HG02588 (cell line): ENCODE results near the gene ITGA6.
"Not testable (repeated sequence)": the region's sequence is repeated elsewhere in the genome, so short reads cannot be mapped to it uniquely, and the experiment has no call there.

Source experiments
- ATAC-seq: cut with Tn5 transposase; IDR thresholded peaks from one replicate; pipeline ENCODE4 v1.9.1; 2021; ENCODE audit warnings: mild to moderate bottlenecking, moderate library complexity; ENCODE audit not compliant: unreplicated experiment

ITGA6 gene

DNA sequence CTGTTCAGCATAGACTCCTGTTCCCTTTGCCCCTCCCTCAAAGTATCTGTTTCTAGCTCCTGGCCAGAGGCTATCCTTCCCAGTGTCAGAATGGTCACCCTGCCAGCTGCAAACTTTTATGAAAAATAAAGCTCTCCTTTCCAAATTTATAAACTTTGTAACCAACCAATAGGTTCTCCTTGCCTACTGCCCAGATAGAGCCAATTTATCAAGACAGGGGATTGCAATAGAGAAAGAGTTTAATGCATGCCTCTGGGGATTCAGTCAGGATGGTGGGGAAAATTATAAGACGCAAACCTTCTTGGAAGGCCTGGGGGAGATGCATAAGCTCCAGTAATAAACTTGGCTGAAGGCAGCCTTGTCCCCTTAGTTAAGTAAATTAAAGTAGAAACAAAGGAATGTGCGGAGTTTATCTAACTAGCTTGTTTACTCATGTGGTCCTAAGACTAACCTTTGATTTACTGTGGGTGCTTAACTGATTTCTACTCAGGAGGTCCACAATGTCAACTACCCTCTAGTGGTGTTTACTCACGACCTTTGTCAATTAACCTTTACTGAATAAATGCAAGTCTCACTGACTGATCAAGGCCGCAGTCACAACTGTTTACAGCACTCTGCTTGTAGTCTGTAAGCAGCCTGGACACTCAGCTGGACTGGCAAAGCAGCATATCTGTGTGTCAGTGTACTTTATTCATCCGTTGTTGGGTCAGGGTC lies 85.6 kb downstream of the ITGA6 start:
- no peak for ATAC-seq

DNA sequence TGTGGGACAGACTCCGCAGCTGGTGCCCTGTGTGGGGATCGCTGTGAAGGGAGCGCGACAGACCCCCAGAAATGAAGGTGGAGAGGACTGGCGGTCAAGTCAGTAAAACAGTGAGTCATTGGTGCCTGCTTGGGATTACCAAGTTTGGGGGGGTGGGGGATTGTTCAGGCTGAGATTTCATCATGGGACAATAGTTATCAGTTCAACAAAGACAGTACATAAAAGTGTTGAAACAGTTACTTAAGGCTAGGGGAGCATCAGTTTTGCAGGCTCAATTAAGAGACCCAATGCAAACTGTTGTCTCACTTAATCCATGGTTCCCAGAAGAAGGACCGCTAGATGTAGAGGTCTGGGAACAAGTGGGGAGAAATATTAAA lies 86.1 kb downstream of the ITGA6 start:
- no peak for ATAC-seq

DNA sequence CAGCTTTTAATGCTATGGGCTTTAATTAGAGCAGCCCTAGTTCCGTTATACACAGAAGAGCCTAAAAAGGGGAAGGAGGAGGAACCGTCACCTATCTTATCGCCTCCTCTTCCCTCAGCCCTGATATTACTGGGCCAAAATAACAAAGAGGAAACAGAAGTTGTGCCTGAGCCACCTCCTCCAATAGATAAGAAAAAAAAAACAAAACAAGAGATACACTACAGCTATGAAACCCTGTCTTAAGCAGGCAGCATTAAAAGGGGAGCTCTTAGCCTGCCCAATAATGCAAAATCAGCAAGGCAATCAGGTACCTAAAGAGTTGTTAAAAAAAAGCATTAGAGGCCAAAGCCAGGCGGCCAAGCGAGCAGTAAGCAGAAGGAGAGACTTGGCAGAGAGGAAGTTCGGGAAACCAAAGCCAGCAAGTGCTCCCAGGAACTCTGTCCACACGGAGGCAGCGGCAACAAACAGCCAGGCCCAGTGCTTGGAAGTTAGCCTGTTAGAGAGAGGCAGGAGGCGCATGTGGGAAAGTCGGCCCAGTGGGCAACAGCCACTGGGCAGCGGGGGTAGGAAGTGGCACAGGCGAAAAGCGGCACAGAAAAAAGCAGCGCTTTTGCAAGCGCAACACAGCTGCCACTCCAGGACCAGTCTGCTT lies 86.7 kb downstream of the ITGA6 start:
- no peak for ATAC-seq

DNA sequence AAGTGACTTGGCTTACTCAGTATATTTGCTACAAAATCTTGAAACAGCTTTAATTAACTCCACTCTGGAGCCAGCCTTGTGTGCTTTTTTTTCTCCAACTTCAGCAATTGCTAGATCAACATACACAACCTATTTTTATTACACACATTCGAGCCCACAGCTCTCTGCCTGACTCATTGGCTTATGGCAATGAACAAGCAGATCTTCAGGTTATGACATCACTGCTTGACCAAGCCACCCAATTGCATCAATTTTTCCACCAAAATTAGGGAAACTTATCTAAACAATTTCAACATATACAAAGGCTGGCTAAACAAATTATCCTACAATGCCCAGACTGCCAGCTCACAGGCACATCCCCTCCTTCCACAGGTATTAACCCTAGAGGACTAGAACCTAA lies 88.9 kb downstream of the ITGA6 start:
- no peak for ATAC-seq

DNA sequence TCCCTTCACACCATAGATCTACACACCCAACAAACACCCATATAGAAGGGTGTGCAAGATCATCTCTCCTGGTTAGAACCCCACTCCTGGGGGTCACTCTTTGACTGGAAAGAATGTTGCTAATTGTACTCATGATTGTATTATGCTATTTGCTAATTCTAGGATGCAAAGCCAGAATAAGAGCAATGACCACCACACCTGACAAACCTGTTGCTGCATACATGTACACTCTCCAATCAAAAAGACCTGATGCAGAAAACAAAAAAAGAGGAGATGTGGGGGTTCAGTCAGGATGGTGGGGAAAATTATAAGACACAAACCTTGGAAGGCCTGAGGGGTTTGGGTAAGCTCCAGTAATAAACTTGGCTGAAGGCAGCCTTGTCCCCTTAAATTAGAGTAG lies 91.6 kb downstream of the ITGA6 start:
- ATAC-seq = no peak

DNA sequence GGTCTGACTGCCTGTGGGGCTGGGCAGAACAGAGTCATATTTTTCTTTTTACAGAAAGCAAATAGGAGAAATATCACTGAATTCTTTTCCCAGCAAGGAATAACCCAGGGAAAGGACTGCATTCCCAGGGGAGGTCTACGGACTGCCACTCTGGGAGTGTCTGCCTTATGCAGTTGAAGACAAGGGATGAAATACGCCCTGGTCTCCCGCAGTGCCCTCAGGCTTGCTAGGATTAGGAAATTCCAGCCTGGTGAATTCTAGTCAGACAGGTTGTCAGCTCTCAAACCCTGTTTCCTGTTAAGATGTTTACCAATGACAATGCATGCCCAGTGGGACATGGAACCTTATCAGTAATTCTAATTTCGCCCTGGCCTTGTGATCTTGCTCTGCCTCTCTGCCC lies 98.2 kb downstream of the ITGA6 start:
- ATAC-seq = no peak

DNA sequence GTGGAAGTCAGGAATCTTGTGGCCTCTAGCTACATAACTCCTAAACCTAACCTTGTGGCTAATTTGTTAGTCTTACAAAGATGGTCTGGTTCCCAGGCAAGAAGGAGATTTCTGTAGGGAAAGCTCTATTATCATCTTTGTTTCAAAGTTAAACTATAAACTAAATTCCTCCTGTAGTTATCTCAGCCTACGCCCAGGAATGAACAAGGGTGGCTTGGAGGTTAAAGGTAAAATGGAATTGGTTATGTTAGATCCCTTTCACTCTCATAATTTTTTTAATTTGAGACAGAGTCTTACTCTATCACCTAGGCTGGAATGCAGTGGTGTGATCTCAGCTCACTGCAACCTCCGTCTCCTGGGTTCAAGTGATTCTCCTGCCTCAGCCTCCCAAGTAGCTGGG lies 103.9 kb downstream of the ITGA6 start:
- ATAC-seq = no peak

DNA sequence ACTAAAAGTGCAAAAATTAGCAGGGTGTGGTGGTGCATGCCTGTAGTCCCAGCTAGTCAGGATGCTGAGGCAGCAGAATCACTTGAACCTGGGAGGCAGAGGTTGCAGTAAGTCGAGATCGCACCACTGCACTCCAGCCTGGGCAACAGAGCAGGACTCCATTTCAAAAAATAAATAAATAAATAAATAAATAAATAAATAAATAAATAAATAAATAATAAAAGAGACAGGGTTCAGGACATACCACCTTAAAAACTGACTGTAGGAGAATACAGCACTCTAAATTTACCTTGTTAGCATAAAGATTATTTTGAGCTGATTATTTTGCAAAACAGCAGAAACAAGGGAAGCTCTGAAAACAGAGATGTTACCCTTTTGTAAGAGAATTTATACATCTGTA lies 105.1 kb downstream of the ITGA6 start:
- not testable (repeated sequence) for ATAC-seq

DNA sequence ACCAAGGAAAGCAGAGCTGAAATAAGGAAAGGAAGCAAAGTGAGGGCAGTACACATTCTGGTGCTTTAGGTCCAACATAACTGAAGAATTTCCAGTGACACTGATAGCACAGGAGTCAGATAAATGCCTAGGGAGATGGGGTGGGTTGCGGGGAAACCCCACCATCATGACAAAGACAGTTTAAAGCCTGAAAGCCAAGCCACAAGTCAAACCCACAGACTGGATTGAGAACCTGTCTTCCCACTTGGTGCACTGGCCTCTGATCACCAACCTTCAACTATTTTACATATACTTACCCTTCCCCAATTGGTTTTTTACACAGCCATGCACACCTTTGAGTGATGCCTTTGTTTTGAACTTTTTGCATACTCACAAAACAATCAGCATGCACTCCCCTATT lies 106.3 kb downstream of the ITGA6 start:
- no peak for ATAC-seq

DNA sequence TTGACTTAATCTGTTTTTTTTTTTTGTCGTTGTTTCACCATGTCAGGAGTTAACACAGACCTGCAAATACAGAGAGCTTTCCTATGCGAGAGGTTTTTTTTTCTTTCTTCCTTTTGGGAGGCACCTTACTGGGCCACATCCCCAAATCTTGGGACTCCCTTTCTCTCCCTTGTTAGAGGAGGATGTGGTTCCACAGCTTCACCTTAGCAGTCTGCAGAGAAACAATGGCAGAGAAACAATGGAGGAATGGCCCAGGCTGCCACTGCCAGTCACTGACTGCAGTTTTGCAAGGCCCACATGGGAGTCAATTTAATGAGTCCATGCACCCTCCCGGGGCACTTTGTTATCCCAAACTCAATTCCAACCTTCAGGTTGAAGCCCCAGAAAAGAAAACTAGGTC lies 107.7 kb downstream of the ITGA6 start:
- ATAC-seq = no peak

DNA sequence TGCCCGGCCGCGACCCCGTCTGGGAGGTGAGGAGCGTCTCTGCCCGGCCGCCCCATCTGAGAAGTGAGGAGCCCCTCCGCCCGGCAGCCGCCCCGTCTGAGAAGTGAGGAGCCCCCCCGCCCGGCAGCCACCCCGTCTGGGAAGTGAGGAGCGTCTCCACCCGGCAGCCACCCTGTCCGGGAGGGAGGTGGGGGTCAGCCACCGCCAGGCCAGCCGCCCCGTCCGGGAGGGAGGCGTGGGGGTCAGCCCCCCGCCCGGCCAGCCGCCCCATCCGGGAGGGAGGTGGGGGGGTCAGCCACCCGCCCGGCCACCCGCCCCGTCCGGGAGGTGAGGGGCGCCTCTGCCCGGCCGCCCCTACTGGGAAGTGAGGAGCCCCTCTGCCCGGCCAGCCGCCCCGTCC lies 110.5 kb downstream of the ITGA6 start:
- ATAC-seq = not testable (repeated sequence)

DNA sequence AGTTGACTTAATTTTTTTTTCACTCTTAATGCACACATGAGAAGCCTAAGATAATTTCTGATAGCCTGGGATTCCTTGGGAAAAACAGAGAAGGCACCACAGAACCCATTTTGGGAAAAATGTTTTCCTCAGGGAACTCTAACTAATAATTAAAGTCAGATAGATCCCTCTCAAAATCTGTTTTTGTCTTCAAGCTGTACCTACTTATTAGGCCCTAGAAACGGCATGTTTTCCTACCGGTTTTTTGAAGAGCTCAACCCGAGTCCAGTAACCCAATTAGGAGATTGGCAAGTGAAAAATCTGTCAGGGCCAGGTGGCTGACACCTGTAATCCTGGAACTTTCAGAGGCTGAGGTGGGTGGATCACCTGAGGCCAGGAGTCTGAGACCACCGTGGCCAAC lies 112.4 kb downstream of the ITGA6 start:
- no peak for ATAC-seq

DNA sequence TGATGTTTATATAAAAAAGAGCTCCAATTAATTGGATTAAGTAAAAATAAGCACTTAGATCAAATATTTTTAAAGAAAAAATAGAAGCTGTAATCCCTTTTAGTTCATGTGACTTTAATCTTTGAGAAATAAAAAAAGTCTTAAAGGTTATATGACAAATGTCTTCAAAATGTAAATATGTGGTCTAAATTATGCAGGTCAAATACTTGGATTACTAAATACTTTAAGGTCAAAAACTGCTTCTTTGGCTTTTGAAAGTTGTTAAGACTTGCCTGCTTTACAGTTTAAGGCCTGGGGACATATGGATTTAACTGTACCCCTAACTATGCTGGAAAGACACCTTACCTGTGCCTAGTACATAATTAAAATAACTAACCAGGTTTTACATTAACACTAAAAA lies 113.0 kb downstream of the ITGA6 start:
- ATAC-seq = no peak

DNA sequence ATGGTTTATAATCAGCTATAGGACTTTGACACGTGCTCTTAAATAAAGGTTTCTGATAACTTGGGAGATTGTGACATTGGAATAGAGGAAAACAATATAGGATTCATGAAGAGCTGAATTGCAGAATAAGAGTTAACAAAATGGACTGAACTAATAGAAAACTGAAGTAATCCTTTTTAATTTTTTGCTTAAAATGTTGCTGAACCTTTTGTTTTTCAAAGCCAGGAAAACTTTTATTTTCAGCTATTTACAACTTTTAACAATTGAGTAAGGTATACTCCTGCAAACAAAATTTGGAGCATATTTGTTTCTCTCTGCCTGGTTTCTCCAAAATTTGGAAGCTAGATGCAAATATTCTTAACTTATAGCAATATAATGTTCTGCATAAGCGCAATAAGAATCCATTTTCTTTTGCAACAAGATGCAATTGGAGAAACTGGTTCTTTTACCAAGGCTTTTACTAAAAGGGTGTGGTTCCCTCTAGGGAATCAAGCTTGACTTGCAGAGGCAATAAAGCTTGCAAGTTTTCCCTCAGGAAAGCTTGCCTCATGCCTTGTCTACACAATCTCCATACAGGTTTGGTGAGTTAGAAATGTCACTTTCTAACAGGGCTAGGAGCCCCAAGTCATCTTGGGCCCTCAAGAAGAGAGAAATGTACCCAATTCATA lies 118.2 kb downstream of the ITGA6 start:
- no peak for ATAC-seq

DNA sequence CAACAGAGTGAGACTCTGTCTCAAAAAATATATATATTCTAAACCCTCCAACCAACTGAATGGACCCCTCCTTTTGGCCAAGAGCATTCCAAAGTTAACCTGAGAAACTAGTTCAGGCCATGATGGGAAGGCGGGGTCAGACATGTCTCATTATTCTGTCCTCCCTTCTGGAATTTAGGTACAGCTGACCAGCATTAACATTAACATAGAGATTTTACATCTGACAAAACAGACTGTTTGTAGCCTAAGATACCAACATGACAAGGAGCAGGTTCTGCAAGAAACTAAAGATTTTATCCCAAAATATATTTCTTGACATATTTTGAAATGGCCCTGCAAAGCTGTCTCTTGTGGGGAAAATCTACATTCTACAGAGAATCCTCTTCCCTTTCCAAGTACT lies 121.7 kb downstream of the ITGA6 start:
- ATAC-seq = no peak

DNA sequence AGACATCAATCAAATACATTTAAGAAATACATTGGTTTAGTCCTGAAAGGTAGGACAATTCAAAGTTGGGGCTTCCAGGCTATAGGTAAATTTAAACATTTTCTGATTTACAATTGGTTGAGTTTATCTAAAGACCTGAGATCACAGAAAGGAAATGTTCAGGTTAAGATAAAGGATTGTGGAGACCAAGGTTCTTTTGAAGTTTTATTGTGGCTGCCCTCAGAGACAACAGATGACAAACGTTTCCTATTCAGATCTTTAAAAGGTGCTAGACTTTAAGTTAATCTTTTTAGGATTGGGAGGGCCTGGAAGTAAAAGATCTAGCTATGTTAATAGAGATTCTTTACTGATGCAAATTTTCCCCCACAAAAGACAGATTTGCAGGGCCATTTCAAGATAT lies 122.4 kb downstream of the ITGA6 start:
- not testable (repeated sequence) for ATAC-seq

DNA sequence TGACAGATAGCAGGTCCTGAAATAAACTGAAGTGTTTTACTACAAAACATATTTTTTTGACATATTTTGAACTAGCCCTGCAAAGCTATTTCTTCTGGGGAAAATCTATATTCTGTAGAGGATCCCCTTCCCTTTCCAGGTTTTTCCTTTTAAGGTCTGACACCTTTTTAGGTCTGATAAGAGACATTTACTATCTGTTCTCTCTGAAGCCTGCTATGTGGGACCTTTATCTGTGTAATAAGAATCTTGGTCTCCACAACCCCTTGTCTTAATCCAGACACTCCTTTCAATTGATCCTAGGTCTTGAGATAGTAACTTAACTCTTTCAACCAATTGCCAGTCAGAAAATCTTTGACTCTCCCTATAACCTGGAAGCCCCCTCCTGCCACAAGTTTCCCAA lies 123.0 kb downstream of the ITGA6 start:
- no peak for ATAC-seq

DNA sequence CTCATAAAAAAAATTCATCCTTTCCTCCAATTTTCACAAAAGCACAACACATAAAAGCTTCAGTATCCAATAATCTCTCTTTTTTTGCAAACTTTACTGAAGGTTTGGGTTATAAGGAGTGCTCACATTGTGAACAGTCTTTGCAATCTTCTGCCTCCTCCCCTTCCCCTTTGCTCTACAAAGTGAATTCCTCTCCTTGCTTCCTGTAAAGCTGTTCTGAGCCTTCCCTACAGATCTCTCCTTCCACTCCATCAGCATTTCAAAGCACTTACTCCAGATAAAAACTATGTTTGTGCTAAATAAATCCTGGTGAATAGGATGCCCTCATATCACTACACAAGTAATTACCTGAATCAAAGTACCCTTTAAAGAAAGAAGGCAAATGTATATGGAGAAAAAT lies 123.9 kb downstream of the ITGA6 start:
- ATAC-seq = no peak

DNA sequence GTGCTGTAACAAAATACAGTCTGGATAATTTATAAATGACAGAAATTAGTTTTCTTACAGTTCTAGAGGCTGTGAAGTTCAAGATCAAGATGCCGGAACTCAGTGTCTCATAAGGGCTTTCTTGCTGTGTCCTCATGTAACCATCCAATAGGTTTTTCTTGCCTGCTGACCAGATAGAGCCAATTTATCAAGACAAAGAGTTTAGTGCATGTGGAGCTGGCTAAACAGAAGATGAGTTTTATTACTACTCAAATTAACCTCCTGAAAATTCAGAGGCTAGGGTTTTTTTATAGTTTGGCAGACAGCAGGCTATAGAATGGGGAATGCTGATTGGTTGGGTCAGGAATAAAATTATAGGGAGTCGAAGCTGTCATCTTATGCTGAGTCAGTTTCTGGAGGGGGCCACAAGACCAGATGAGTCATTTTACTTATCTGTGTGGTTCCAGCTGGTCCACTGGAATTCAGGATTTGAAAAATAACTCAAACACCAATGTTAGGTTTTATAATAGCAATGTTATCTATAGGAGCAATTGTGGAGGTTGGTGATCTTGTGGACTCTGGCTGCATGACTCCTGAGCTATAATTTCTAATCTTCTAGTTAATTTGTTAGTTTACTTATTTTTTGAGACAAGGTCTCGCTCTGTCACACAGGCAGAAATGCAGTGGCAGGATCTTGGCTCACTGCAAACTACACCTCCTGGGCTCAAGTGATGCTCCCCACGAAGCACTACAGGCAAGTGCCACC lies 125.3 kb downstream of the ITGA6 start:
- ATAC-seq = no peak

DNA sequence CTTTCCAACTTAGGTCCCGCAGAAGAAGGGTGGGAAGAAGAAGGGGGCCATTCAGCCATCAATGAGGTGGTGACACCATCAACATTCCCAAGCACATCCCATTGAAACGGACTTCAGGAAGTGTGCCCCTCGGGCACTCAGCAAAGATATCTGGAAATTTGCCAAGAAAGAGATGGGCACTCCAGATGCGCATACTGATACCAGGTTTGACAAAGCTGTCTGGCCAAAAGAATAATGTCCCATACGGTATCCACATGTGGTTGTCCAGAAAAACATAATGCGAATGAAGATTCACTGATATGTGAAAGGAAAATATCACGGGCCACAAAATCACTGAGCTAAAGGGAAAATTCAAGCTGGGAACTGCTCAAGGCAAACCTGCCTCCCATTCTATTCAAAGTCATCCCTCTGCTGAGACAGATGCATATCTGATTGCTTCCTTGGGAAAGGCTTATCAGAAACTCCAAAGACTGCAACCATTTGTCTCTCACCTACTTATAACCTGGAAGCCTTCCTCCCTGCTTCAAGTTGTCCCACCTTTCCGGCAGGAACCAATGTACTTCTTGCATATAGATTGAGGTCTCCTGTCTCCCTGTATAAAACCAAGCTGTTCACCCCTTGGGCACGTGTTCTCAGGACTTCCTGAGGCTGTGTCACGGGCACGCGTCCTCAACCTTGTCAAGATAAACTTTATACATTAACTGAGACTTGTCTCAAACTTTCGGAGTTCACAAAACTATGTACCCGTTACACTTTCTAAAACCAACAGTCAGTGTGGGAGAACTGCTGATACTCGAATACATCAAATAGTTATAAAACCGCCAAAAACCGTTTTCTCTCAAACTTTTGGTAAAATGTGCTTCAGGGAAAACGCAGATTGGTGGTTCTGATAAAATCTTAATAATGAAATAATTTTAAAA lies 127.2 kb downstream of the ITGA6 start:
- ATAC-seq = no peak

DNA sequence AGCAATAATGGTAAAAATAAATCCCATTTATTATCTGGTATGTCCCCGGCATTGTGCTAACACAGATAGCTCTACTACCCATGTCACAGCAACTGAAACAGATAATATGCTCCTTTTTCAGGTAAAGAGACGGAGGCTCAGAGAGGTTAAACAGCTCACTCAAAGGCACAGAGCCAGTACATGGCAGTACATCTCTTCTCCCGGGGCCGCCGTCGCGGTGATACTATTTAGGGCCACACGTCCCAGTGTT lies 127.8 kb downstream of the ITGA6 start:
- no peak for ATAC-seq
